Right lobe of liver (tissue), 4 donors: ENCODE data around the gene PPP4C.

Source experiments
- CTCF ChIP-seq, 4 donors: fragments of 200-600 bp in 3 of 4; fragments of 450-650 bp in 1 of 4; IDR thresholded peaks; one replicate each; pipeline versions ENCODE4 v1.5.1 to v1.8.0; 2016 to 2022; ENCODE audit warnings: antibody characterized with exemption in 4 of 4, mild to moderate bottlenecking in 2 of 4
- POLR2A ChIP-seq: fragments of 450-650 bp; IDR thresholded peaks from one replicate; pipeline ENCODE4 v1.6.1; 2017; ENCODE audit warnings: antibody characterized with exemption, mild to moderate bottlenecking
- donor health status: DM: no; HTN: no; CAD: no.
- donor health status: DM: no; HTN: no; CAD: no.
- donor health status: DM: no; HTN: yes; CAD: no.

GRCh38 chr16:30032083-30032819 is 43.5 kb upstream of the PPP4C start:
- TF ChIP-seq CTCF (IDR thresholded peaks at IDR 0.05) (peak; percentile 54 to 68 (median 64)), POLR2A (no peak)
